Loucy (cell line): ENCODE measurements around the gene SC5D.

Experiments used
- H2AFZ ChIP-seq: fragments of 200-600 bp; sonication (generic); 2 replicates; pipeline ENCODE4 v1.6.0; 2016; ENCODE audit warnings: antibody characterized with exemption, mild to moderate bottlenecking, low read length, moderate library complexity
- H3F3A ChIP-seq: fragments of 200-600 bp; 2 replicates; pipeline ENCODE4 v1.6.0; 2016; ENCODE audit warnings: antibody characterized with exemption, low read depth, mild to moderate bottlenecking
- H3K27me3 ChIP-seq: fragments of 200-600 bp; sonication (generic); 2 replicates; pipeline ENCODE4 v1.6.1; 2014; ENCODE audit warnings: low read length, mild to moderate bottlenecking; ENCODE audit not compliant: insufficient read depth, poor library complexity, severe bottlenecking
- H3K36me3 ChIP-seq: fragments of 200-600 bp; sonication (generic); 2 replicates; pipeline ENCODE4 v1.6.1; 2016; ENCODE audit warnings: low read length; ENCODE audit not compliant: insufficient read depth
- H3K4me1 ChIP-seq: fragments of 200-600 bp; sonication (generic); 2 replicates; pipeline ENCODE4 v1.5.1; 2014; ENCODE audit warnings: low read length, mild to moderate bottlenecking; ENCODE audit not compliant: insufficient read depth, poor library complexity, severe bottlenecking
- H3K4me2 ChIP-seq: fragments of 200-600 bp; sonication (generic); 2 replicates; pipeline ENCODE4 v1.6.0; 2014; ENCODE audit warnings: antibody characterized with exemption, low read length, low read depth, mild to moderate bottlenecking; ENCODE audit not compliant: poor library complexity, severe bottlenecking
- H3K4me3 ChIP-seq: fragments of 200-600 bp; sonication (generic); 2 replicates; pipeline ENCODE4 v1.5.1; 2014; ENCODE audit warnings: low read length, mild to moderate bottlenecking, mixed read lengths; ENCODE audit not compliant: poor library complexity, severe bottlenecking
- H3K79me2 ChIP-seq: fragments of 200-600 bp; sonication (generic); 2 replicates; pipeline ENCODE4 v1.6.1; 2014; ENCODE audit warnings: low read length; ENCODE audit not compliant: insufficient read depth
- H3K9ac ChIP-seq: fragments of 200-600 bp; sonication (generic); 2 replicates; pipeline ENCODE4 v1.6.0; 2014; ENCODE audit warnings: mild to moderate bottlenecking, low read depth, low read length, moderate library complexity; ENCODE audit not compliant: poor library complexity, severe bottlenecking
- H3K9me2 ChIP-seq: fragments of 200-600 bp; sonication (generic); replicated peaks from 2 replicates; pipeline ENCODE4 v1.6.1; 2016; ENCODE audit warnings: low read depth, low read length, mixed read lengths
- H3K9me3 ChIP-seq: fragments of 200-600 bp; sonication (generic); 2 replicates; pipeline ENCODE4 v1.6.1; 2014; ENCODE audit warnings: mild to moderate bottlenecking, antibody characterized with exemption, low read length, low read depth; ENCODE audit not compliant: insufficient read depth
- H4K20me1 ChIP-seq: fragments of 200-600 bp; sonication (generic); 2 replicates; pipeline ENCODE4 v1.6.0; 2014; ENCODE audit warnings: antibody characterized with exemption, low read length, mild to moderate bottlenecking; ENCODE audit not compliant: insufficient read depth, poor library complexity, severe bottlenecking
- EZH2phosphoT487 ChIP-seq: fragments of 200-600 bp; IDR thresholded peaks from 2 replicates; pipeline ENCODE4 v1.6.1; 2018; ENCODE audit warnings: antibody characterized with exemption, mild to moderate bottlenecking, moderate library complexity, borderline replicate concordance
- TF ChIP-seq, protein P1 (sequence below): fragments of 200-600 bp; sonication (generic); conservative IDR thresholded peaks from 2 replicates; pipeline ENCODE4 v1.5.1; 2014; ENCODE audit warnings: mild to moderate bottlenecking, antibody characterized with exemption, low read length

The SC5D gene

DNA sequence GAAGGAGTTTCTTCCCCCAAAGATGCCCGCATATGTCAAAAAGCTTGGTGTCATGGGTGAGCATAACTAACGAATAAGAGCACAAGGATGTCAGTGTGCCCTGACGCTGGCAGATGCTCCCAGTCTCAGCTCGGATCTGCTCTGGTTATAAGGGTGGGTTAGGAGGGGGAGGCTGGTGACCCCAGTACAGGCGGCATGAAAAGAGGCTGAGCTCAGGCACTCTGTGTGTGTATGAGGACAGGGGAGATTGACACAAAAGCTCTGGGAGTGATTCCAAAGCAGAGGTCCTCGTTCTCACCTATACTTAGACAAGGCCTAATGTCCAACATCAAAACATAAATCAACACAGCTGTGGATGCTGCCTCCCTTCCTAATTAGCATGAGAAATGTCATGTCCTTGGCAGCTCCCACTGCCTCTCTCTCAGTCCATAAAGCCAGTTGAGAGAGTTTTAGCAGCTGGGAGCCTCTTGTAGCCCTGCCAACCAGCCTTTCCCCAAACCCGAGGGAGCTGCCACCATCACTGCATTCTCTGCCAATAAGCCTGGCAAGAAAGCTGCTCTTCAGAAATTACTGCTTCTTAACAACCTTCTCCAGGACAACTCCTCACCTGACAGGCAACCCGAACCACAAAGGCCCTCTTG lies 59.8 kb downstream of the SC5D start:
- no peaks in the 10 kb centered on the region for H3K79me2 ChIP-seq
- H3K4me1 ChIP-seq: peaks cover 4% of the 10 kb centered on the region
- H3K4me2 ChIP-seq: no peak overlapping the region
- no peak overlapping the region for H3K9ac ChIP-seq
- no peaks in the 10 kb centered on the region for H3K9me2 ChIP-seq
- no peaks in the 10 kb centered on the region for H4K20me1 ChIP-seq
- no peaks in the 10 kb centered on the region for H3K36me3 ChIP-seq
- no peak for TF ChIP-seq EZH2phosphoT487
- TF ChIP-seq, protein P1, sequence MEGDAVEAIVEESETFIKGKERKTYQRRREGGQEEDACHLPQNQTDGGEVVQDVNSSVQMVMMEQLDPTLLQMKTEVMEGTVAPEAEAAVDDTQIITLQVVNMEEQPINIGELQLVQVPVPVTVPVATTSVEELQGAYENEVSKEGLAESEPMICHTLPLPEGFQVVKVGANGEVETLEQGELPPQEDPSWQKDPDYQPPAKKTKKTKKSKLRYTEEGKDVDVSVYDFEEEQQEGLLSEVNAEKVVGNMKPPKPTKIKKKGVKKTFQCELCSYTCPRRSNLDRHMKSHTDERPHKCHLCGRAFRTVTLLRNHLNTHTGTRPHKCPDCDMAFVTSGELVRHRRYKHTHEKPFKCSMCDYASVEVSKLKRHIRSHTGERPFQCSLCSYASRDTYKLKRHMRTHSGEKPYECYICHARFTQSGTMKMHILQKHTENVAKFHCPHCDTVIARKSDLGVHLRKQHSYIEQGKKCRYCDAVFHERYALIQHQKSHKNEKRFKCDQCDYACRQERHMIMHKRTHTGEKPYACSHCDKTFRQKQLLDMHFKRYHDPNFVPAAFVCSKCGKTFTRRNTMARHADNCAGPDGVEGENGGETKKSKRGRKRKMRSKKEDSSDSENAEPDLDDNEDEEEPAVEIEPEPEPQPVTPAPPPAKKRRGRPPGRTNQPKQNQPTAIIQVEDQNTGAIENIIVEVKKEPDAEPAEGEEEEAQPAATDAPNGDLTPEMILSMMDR: no peak
- H3F3A ChIP-seq: no peaks in the 10 kb centered on the region
- no peak overlapping the region for H2AFZ ChIP-seq
- H3K9me3 ChIP-seq: no peaks in the 10 kb centered on the region
- no peak overlapping the region for H3K4me3 ChIP-seq
- no peaks in the 10 kb centered on the region for H3K27me3 ChIP-seq

DNA sequence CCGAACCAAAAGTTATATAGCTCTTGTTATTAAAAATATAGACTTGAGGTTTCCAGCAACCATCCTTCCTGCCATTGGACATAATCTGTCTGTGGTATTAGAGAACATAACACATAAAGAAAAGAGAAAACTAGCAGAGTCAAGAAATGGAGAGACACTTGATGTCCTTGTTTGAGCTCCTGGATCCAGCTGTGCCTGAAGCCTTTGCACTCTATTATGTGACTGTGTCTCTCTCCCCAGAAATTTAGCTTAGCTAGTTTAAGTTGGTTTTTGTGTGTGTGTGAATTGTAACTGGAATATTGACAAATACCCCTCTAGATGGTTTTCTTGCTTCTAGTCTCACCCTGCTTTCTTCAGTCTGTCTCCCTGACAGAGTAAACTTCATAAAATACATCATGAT lies 61.6 kb downstream of the SC5D start:
- no peak overlapping the region for H3K4me2 ChIP-seq
- no peaks in the 10 kb centered on the region for H4K20me1 ChIP-seq
- H3K79me2 ChIP-seq: no peaks in the 10 kb centered on the region
- peaks cover 4% of the 10 kb centered on the region for H3K4me1 ChIP-seq
- TF ChIP-seq, protein P1: no peak
- TF ChIP-seq EZH2phosphoT487: no peak
- no peak overlapping the region for H3K9ac ChIP-seq
- H3K36me3 ChIP-seq: no peaks in the 10 kb centered on the region
- no peaks in the 10 kb centered on the region for H3K9me2 ChIP-seq
- H3K9me3 ChIP-seq: no peaks in the 10 kb centered on the region
- H3K27me3 ChIP-seq: no peaks in the 10 kb centered on the region
- no peaks in the 10 kb centered on the region for H3F3A ChIP-seq
- no peak overlapping the region for H2AFZ ChIP-seq
- H3K4me3 ChIP-seq: no peak overlapping the region

DNA sequence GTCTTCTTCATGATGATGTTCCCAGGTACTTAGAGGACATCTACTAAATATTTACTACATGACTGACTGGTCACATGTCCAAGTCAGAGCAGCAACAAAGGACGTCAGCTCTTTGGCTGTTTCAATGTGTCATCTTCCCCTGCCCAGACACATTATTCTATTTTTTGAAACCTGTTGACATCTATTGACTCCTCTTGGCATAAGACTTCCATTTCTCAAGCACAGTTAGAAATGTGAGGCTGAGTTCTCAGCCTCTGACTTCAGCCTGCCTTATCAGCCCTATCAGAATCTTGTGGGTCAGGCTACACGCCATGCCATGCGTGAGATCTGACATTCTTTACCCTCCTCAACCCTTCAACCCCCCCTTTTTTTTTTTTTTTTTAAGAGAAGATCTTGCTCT lies 63.8 kb downstream of the SC5D start:
- no peaks in the 10 kb centered on the region for H3K79me2 ChIP-seq
- H4K20me1 ChIP-seq: no peaks in the 10 kb centered on the region
- TF ChIP-seq EZH2phosphoT487: no peak
- TF ChIP-seq, protein P1: no peak
- H3K9me3 ChIP-seq: no peaks in the 10 kb centered on the region
- no peak overlapping the region for H2AFZ ChIP-seq
- H3K4me2 ChIP-seq: no peak overlapping the region
- H3F3A ChIP-seq: no peaks in the 10 kb centered on the region
- H3K27me3 ChIP-seq: no peaks in the 10 kb centered on the region
- peaks cover 4% of the 10 kb centered on the region for H3K4me1 ChIP-seq
- H3K9ac ChIP-seq: no peak overlapping the region
- H3K9me2 ChIP-seq: no peaks in the 10 kb centered on the region
- H3K36me3 ChIP-seq: no peaks in the 10 kb centered on the region
- no peak overlapping the region for H3K4me3 ChIP-seq
